ENCODE data around the gene TNS1.
A peak's percentile ranks its signal among the peaks of the same experiment; 100 is the strongest.

TNS1 gene

DNA sequence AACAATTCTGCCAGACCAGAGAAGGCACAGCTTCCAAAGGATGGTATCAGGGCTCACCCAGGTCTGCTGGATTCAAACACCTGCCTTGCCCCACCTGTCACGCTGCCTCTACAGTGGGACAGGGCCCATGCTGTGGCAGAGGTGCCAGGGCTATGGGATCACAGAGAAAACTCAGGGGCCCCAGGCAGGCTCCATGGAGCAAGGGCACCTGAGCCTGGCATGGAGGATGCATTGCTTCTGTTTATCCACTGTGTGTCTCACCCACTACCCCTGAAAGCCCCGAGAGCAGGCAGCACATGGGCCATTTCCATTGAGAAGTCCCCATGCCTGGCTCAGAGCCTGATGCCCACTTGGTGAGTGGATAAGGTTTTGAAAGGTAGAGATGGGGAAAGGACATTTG is 76.0 kb downstream of the TNS1 start:
- DNase-seq = no peak

DNA sequence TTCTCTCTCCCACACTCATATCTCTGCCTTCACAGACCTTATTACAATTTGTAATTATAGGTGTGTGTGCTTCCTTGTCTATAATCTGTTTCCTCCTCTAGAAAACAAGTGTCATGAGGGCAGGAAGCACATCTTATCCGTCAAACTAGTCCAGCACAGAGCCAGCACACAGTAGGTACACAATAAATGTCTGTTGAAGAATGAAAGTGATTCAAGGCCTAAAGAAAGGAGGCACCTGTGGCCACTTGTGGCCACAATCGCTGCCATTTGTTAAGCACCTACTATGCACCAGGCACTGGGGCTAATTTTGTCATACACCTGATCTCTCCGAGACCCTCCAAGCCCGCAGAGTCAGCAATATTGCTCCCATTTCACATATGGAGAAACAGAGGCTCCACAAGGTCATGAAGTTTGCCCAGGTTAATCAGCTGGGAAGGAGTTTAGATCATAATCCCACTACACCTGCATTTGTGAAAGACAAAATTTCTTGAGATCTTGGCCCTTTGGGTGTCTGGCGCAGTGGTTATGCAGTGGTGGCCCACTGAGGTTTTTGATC is 78.4 kb downstream of the TNS1 start:
- DNase-seq = no peak

DNA sequence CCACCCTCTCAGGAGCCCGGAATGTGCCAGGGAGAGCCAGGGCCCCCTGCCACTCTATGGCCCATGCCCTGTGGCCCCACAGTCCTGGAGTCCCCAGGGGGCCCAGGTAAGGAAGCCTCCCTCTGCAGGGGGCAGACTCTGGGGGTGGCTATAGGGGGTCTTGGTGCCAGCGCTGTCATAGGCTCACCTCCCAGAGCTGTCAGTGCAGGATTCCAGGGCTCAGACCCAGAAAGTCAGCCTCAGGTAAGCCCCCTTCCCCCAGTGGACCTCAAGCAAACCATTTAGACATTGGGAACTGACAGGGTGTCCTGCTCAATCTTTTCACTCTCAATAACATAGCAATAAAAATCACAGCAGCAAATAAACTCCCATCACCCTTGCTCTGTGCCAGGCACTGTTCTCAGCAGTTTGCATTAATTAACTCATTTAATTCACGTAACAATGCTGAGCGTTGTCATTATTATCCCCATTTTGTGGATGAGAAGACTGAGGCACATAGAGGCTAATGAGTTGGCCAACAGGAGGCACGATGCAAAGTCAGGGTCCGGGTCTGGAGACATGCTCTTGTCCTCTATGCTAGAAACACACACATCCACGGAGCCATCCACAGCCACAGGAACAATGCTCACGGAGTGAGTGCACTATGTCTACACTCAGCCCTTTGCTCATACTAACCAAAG is 79.6 kb downstream of the TNS1 start:
- DNase-seq = no peak

DNA sequence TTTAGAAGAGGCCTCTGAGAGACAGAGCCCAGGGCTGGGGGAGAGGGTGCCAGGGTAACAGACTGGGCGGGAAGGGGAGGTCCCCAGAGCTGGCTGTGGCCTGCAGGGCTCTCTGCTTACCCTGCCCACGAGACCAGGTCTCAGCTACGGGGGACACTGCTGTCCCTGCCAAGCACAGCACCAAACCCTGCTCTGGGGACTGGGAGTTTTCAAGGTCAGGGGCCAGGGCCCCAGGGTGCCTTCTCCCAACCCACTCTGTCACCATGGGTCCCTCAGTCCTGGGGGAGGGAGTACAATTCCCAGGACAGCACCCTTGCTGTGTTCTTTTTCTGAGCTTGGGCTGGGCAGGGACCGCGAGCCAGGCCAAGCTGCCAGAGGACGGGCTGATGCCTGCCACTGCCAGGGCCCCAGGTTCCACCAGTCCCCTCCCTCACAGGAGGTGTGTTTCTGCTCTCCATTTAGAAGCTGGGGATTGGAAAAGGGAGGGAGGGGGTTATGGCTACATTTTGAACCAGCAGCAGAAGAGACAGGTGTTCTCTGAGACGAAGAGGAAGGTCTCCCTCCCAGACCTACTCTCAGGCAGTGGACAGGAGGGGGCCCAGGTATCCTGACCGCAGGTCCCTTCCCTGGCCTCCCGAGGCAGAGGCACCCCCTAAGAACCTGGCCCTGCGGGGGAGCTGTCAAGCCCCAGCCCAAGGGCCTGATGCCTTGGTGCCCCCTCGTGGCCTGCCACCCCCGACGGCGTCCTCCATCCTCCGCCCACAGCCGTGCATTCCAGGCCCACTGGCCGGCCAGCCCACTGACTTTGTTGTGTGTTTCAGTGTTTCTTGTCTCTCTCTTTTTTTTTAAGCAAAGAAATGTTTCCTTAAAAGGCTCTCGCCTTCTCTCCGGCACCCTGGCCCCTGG is 80.4 kb downstream of the TNS1 start:
- no peak for DNase-seq

DNA sequence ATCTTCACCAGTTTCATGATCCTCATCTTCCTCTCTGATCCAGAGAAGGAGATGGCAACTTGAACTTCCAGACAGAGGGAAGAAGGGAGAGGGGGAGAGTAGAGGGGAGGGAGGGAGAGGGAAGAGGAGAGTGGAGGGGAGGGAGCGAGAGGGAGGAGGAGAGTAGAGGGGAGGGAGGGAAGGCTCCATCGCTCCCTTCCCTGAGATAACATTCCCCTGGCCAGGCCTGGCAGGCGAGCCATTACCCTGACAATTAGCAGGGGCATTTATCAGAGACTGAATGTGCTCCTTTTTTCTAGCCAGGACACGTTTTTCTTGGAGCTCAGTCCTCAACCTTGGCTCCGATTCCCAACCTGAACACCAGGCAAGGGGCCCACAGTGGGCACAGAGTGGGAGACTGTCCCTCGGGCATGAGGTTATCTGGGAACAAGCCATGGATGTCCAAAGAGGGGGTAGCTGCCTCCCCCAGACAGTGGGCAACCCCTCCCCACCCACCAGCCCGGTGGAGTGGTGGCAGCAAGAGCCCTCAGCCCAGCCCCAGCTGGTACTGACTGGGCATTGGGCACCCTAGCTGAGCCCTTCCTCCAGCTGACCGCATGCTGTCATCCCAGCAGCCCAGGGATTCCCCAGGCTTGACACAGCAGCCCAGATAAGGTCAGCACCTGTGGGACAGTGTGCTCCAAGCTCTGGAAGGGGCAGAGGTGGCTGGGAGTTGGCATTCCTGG is 81.8 kb downstream of the TNS1 start:
- no peak for DNase-seq

DNA sequence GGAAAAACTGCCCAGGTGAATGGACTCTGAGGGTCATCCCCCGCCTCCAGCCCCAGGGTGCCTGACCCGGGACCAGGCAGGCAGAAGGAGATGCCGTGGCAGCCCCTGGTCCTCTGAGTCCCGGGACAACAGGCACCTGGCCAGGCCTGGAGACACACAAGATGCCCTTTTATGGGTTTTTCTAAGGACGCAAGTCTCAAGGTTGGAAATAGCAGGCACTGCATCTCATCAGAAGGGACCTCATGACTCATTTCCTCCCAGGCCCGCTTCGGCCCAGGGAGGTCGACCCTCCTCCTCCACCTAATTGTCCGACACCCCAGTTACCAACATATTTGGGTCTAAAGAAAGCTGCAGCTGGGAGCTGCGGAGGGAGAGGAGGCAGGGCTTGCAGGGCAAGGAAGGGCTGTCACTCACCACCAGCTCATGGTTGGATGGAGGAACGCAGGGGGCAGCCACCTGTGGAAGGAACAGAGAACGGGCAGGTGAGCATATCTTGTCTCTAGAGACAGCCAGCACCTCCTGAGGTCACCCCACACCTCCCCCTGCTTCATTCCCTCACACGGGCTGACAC is 82.9 kb downstream of the TNS1 start:
- no peak for DNase-seq

DNA sequence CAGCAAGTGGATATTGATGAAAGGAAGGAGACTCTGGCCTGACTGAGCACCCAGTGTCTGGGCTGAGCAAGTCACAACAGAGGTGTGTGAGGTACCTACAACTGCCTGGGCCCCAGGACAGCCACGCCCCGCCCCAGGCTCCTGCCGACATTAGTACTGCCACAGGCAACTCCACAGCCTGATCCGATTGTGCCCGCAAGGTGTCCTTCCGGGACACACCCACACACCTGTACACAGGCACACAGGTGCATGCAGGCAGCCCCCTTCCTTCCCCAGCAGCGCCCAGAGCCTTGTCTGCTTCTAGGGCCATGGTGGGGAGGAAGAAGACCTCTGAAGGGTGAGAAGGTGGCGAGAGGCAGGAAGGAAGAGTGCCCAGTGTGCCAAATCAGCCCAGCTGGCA is 83.6 kb downstream of the TNS1 start:
- DNase-seq = no peak

DNA sequence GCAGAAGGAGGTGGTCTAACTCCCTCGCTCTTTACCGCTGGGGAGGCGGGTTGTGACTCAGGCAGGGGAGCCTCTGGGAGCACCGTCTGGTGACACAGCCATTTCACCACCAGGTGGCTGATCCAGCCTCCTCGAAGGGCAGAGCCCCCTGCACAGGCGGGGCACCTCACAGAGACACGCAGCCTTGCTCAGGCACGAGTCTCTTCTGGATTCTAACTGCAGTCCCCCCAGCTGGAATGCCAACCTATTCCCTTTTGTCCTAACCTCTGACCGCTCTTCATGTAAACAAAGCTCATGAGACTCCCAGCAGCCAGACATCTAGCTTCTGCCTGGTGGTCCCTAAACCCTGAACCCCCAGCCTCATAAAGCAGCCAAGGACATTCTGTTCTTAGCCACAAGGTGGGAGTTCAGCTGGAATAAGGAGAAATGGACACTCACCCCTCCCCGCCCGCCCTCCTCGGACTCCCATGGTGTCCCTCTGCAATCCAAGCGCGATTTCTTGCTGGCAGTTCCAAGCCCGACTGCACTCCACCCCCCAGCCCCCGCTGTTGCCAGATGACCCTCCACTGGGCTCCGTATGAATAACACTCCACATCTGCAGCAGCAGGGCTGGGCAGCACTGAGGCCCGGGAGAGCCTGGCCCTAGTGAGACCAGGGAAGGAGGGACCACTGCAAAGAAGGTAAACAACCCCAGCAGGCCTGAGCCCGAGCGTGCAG is 84.3 kb downstream of the TNS1 start:
- DNase-seq = peak; percentile 13

DNA sequence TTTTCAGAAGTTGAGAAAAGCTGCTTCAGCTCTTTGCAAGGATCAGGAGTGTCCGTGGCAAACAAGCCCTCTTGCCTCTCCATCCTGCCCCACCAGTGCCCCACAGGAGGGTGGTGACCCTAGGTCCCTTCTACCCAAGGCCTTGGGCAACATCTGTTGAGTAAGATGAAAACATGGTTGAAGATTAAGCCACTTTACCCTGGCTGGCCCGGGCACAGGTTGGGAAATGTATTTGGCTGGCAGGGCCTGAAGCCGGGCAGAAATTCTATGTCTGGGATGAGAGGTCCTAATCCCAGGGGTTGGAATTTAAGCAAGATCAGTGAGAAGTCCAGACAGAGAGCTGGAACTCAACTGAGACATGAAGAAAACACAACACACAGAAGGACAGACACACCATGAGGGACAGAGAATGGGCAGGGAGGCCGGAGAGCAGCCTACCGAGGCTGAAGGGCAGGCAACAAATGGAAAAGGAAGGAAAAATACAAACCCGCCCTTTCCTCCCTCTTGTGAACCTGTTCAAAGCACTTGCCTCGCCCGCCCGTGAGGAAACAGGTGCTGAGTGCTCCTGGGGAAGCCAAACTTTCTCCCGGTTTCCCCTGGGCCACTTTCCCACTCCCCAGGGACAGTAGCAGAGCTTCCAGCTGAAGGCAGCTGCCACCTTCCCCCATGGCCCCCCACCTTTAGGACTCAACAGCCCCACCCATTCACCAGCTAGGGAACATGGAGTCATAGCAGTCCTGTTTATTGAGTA is 86.1 kb downstream of the TNS1 start:
- DNase-seq = no peak

DNA sequence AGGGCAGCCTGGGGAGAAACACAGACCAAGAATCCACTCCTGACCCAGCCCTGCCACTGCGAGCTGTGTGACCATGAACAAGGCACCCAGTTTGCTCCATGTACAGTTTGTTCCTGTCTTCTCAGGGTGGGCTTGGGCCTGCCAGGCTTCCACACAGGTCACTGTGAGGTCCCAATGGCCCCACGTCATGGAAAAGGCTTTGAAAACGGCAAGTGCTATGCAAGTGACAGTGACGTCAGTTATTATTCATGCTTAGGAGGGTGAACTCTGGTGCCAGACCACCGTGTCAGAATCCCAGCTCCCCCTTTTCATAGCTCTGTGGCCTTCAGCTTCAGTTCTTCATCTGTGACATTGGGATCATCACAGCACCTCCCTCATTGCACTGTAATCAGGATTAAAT is 87.1 kb downstream of the TNS1 start:
- no peak for DNase-seq

DNA sequence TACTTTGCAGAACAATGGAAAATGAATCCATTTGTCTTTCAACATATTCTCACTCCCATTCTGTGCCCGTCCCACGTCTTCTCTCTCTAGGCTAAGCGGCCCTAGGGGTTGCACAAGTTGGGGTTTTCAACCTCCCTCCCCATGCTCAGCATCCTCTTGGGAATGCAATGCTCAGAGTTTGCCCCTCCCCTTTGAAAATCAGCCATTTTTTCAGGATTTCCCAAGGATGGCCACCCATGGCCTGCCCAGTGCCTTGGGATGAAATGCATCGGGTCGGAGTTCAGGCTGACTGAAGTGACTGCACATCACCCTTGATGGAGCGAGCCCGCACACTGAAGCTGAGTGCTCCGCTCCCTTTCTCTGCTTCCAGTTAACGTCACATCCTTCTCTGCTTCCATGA is 87.9 kb downstream of the TNS1 start:
- no peak for DNase-seq

DNA sequence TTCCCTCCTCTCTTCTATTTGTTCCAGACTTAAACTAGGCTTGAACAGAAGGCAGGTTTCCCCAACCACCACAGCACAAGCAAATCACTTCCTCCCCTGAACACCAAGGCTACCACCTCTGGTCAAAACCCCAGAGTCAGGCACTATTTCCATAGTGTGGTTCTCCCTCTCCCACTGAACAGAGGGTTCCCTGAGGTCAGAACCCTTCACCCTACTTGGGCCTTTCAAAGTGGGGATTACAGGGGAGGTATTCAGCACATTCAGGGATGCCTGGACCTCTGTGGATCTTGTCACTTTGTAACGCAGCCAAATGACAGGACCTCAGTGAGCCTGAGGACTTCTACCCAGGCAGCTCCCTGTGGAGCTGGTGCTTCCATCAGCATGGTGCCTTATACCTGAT is 88.7 kb downstream of the TNS1 start:
- no peak for DNase-seq

DNA sequence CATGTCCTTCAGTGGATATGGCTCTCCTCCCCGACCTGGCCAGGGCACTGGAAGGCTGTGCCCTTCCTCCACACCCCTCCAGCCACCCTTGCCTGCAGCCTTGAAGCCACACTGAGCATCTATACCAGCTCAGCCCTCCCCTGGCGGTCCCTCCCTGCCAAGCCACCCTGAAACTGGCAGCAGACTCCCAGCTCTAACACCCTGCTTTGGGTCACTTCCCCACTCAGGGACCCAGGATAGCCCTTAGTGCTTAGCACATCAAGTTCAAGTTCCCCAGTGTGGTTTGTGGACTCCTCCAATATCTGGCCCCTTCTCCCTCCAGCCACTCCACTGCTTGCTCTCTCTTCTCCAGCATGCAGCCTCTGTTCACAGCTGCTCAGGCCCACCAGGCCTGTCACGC is 89.4 kb downstream of the TNS1 start:
- DNase-seq = no peak

DNA sequence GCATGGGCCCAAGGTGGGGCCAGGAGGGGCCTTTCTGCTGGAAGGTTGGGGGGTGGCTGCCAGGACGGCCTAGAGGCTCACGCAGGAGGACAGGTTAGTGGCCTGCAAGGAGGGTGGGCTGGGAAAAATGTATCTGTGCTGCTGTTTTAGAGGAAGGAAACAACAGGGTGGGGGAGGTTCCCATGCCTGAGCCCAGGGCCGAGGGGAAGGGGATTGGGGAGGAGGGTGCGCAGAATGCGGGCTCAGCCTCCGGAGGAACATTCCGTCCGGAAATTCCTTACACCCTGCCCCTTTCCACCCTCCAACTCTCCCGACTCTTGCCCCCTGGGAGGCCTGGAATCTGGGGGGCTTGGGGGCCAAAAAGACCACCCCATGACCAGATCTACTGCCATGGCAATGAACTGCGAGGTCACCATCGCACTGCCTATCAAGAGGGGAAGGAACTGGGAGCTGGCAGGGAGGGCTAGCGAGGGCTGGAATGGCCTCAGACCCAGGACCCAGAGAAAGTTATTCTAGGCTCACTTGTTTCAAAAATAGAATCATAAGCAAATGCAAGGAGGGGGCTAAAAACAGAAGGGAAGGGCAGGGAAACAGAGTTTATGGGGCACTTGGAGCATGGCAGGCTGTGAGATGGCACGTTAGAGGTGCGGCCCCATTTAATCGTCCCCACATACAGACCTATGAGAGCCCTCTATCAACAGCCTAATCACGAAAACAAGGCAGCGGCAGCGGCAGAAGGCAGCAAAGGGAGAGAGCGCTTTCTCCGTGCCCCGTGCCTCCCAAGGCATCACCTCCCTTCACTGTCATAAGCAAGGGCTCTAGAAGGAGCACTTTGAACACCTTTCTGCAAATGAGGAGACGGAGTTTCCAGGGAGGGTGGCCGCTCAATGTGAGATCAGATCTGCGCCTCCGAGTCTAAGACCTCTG is 90.4 kb downstream of the TNS1 start:
- DNase-seq = no peak

DNA sequence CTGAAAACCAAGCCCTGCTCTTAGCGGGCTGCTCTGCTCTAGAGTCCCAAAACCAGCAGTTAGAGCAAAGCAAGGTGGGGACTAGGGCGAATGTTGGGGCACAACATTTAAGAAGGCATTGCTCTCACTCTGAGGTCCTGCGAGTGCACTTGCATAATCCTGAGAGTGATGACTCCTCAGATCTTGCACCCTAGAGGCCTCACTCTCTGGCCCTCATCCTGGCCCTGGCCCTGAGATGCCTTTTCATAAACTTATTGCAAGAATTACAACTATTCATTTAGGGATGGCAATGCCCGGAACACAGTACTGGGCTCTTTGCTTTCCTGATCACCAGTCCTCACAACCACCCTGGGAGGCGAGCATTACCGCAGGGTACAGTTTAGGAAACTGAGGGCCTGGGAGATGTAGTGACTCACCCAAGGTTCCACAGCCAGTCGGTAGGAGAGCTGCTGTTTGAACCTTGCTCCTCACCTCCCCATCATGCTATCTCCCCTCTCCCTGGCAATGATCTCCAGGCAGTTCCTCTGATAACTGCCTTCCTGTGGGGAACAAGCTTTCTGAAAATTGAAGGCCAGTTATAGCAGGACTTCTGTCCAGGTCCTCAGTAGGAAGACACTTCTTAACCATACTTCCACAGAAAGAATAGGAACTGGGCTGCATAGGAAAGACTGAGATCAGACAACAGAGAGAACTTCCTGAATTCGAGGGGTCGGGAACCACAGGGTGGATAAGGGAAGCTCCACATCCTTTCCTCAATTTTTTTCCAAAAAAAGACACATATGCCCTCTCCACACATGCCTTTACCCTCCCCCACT is 91.3 kb downstream of the TNS1 start:
- DNase-seq = no peak

DNA sequence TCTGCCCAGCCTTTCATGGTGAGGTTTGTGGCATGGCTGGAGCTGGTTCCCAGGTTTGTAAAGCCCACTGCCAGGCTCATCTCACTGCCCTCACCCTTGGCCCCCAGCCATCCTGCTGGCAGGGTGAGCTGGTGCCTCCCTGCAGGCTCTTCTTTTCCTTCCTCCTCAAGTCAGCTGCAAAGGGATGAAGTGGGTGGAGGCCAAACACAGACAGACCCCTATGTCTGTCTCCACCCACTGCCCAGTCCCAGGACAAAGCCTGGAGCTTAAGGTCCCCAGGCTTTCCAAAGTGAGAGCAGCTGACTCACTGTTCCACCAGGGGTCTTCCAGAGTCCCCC is 92.0 kb downstream of the TNS1 start:
- no peak for DNase-seq

DNA sequence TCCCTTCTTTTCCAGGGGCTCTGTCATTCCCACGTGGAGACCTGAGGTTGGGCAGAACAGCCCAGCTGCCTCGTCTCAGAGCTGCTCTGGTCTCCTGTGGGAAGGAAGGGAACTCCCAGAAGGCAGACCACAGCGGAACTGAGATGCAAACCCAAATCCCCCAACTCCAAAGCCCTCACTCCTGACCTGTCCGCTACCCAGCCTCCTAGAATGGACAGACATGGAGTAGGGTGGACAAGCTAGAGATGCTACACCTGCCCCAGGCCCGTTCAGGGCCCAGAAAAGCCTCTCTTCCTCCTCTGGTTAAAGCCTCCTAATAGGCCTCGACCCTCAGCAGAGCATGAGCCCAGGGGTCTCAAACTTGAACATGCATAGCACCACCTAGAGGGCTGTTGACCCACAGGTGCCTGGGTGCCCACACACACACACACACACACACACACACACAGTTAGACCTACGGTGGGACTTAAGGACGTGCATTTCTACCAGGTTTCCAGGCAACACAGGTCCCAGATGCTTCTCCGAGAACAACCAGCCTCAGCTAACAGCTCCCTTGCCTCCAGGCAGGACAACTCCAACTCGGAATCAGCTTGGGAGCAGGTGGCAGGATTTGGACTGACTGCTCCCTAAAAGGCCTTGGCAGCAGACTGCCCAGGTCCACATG is 93.5 kb downstream of the TNS1 start:
- DNase-seq = no peak

DNA sequence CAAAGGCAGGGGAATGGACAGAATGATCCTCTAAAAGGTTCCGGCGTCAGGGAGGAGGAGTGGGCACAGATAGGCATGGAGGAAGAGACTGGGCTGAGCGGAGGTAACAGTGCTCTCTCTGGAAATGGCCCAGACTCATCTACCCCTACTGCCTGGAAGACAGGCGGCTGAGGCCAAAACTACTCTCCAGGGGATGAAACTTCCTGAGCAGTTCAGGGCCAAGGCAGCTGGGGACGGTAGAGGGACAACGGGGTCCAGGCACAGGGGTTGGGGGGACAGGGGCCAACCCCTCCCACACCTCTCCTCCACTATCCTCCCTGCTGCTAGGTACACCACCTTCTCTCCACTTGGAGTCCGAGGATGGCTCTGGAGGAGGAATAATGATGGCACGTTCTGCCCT is 94.3 kb downstream of the TNS1 start:
- DNase-seq = no peak

DNA sequence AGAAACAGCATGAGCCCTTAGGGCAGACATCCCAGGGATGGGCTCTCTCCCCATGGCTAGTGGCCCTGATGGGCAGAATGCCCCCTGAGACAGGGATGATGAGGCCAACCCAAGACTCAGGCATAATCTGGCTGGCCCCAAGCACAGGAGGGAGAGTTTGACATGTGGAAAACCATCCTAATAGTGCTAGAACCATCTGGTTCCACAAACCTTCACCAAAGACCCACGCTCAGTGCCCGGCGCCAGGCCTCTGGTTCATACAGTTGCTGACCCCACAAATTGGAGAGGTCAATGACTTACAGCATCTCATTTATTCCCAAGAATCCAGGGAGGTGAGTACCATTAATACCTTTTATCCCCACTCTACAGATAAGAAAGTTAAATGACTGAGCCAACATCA is 95.5 kb downstream of the TNS1 start:
- DNase-seq = no peak

Data from DMS79 (cell line).